Stomach (tissue), 4 donors: ENCODE measurements around the gene MRPL43.

Experiments
- POLR2A ChIP-seq, 4 donors: fragments of 450-650 bp; IDR thresholded peaks; one replicate each; pipeline ENCODE4 v1.6.1; 2016; ENCODE audit warnings: antibody characterized with exemption in 4 of 4, control low read depth in 2 of 4, mild to moderate bottlenecking in 1 of 4, moderate library complexity in 1 of 4
- POLR2AphosphoS5 ChIP-seq, 3 donors: sonication (generic); formaldehyde crosslinking; IDR thresholded peaks; one replicate each; pipeline ENCODE4 v1.6.1; 2016; ENCODE audit warnings: antibody characterized with exemption in 3 of 3
- TF ChIP-seq, protein P1 (sequence below), 7 experiments: fragments of 450-650 bp in 4 of 7; fragments of 200-600 bp in 3 of 7; sonication (generic) in 3 of 7; IDR thresholded peaks; one replicate each; pipeline ENCODE4 v1.5.1; 2016 to 2019; ENCODE audit warnings: antibody characterized with exemption in 7 of 7, control low read depth in 2 of 7, mild to moderate bottlenecking in 1 of 7

DNA sequence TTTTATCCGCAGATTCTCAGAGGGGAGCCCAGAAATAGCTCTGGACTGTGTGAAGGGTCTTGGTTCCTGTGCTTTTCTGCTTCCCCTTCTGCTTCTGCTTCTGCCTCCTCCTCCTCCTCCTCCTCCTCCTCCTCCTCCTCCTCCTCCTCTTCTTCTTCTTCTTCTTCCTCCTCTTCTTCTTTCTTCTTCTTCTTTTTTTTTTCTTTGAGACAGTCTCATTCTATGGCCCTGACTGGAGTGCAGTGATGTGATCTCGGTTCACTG, 32.1 kb upstream of the MRPL43 start:
- TF ChIP-seq, protein P1, sequence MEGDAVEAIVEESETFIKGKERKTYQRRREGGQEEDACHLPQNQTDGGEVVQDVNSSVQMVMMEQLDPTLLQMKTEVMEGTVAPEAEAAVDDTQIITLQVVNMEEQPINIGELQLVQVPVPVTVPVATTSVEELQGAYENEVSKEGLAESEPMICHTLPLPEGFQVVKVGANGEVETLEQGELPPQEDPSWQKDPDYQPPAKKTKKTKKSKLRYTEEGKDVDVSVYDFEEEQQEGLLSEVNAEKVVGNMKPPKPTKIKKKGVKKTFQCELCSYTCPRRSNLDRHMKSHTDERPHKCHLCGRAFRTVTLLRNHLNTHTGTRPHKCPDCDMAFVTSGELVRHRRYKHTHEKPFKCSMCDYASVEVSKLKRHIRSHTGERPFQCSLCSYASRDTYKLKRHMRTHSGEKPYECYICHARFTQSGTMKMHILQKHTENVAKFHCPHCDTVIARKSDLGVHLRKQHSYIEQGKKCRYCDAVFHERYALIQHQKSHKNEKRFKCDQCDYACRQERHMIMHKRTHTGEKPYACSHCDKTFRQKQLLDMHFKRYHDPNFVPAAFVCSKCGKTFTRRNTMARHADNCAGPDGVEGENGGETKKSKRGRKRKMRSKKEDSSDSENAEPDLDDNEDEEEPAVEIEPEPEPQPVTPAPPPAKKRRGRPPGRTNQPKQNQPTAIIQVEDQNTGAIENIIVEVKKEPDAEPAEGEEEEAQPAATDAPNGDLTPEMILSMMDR (IDR thresholded peaks at IDR 0.05): no peak
- TF ChIP-seq POLR2AphosphoS5 (IDR thresholded peaks at IDR 0.05) (no peak), POLR2A (IDR thresholded peaks at IDR 0.05) (no peak)
